ENCODE measurements around the gene THSD4. TPM values are rescaled to one million over a fixed set of nuclear protein-coding genes. Genes with fewer than 3 reads are reported as not detected.

Gene THSD4
- total RNA-seq, 1 experiment from 2014 or later, result 0.29 TPM

DNA sequence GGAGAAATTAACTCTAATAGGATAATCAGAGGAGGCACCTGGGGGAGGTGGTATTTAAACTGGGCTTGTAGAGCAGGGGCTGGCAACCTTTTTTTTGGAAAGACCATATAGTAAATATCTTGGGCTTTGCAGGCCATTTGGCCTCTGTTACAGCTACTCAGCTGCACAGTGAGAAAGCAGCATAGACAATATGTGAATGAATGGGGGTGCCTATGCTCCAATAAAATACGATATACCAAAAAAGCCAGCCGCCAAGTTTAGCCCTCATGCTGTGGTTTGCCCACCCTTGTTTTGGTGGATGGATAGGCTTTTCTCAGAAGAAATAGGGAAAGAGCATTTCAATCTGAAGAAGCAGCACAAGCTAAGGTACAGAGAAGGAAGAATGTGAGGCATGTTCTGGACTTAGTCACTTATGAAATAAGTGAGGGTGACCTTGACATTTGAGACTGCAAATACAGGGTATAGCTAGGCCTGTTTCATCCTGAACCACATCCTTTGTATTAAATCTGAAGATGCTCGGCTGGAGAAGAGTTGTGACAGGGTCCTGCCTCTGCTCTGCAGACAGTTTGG lies 564.0 kb downstream of the THSD4 start:
- TF ChIP-seq, protein P1, sequence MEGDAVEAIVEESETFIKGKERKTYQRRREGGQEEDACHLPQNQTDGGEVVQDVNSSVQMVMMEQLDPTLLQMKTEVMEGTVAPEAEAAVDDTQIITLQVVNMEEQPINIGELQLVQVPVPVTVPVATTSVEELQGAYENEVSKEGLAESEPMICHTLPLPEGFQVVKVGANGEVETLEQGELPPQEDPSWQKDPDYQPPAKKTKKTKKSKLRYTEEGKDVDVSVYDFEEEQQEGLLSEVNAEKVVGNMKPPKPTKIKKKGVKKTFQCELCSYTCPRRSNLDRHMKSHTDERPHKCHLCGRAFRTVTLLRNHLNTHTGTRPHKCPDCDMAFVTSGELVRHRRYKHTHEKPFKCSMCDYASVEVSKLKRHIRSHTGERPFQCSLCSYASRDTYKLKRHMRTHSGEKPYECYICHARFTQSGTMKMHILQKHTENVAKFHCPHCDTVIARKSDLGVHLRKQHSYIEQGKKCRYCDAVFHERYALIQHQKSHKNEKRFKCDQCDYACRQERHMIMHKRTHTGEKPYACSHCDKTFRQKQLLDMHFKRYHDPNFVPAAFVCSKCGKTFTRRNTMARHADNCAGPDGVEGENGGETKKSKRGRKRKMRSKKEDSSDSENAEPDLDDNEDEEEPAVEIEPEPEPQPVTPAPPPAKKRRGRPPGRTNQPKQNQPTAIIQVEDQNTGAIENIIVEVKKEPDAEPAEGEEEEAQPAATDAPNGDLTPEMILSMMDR (IDR thresholded peaks at IDR 0.05; ENCODE audit: insufficient read depth in 1 of 2, low read depth in 1 of 2, low read length in 1 of 2, severe bottlenecking in 1 of 2, unreplicated experiment in 1 of 2), result no peak
- POLR2A ChIA-PET, result interaction anchor here (0.6 kb wide), 1 partner anchor 65 kb away, joined by 6 read pairs; no protein-coding TSS in a partner anchor
- DNase-seq, result no peak
- H3K27me3 ChIP-seq (replicated peaks; ENCODE audit: control insufficient read depth, insufficient read depth, low read length), result no peaks in the 10 kb centered on the region
- no TSS peak for BruUV-seq (replicated peaks)
- H3K9me3 Mint-ChIP-seq (ENCODE audit: unreplicated experiment), result no peaks in the 10 kb centered on the region
- peaks cover 47% of the 10 kb centered on the region for H3K4me1 ChIP-seq
- H3K36me3 ChIP-seq (ENCODE audit: control insufficient read depth, insufficient read depth, low read length), result no peaks in the 10 kb centered on the region
- intact Hi-C loops (cut with micrococcal nuclease; ENCODE audit: unreplicated experiment), result no loop called here
- H3K4me3 ChIP-seq (ENCODE audit: low read depth, low read length), result no peak overlapping the region
- H3K9me3 ChIP-seq, result no peaks in the 10 kb centered on the region
- peak overlapping the region; percentile 36 for H3K4me3 Mint-ChIP-seq (ENCODE audit: unreplicated experiment)
- peak overlapping the region; percentile 77 for H3K27ac Mint-ChIP-seq (ENCODE audit: unreplicated experiment)
- H3K4me1 Mint-ChIP-seq (ENCODE audit: low read depth, unreplicated experiment), result peaks cover 48% of the 10 kb centered on the region
- CTCF ChIA-PET, result interaction anchor here (0.7 to 1.0 kb wide), 2 partner anchors 102 to 192 kb away, joined by 3 to 4 read pairs; no protein-coding TSS in a partner anchor
- H3K27me3 Mint-ChIP-seq (ENCODE audit: insufficient read depth, unreplicated experiment), result no peaks in the 10 kb centered on the region
- H3K36me3 Mint-ChIP-seq (ENCODE audit: insufficient read depth, unreplicated experiment), result peaks cover 4% of the 10 kb centered on the region

DNA sequence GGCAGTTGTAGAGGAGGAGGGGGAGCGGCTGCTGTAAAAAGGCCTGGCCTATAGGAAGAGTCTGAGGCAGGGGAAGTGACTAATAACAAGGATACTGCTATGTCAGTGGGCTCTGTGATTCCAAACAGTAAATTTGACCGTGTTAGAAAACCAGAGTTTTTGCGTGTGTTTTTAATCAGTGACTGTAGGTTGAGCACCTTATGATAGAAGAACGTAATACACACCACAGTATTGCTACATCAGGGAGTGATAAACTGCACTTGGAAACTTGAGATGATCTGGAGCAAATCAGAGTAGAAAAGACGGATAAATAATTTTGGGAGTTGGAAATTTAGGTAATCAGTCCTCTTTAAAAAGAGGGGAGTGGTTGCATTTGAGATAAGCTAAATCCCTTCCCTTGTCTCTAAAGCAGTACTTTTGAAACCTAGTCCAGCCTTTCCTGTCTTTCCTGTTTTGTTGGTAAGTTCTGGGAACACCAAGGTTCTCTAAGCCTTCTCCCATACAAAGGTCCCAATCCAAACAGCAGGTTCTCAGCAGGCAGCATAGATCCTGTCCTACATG lies 564.6 kb downstream of the THSD4 start:
- POLR2A ChIA-PET, result interaction anchor here (0.6 kb wide), 1 partner anchor 64 kb away, joined by 6 read pairs; no protein-coding TSS in a partner anchor
- Histone ChIP-seq H3K4me3 (ENCODE audit: low read depth, low read length) (no peak overlapping the region), H3K4me1 (peaks cover 47% of the 10 kb centered on the region), H3K9me3 (no peaks in the 10 kb centered on the region), H3K36me3 (ENCODE audit: control insufficient read depth, insufficient read depth, low read length) (no peaks in the 10 kb centered on the region), H3K27me3 (replicated peaks; ENCODE audit: control insufficient read depth, insufficient read depth, low read length) (no peaks in the 10 kb centered on the region)
- Mint-ChIP-seq H3K4me3 (ENCODE audit: unreplicated experiment) (peak overlapping the region; percentile 36), H3K36me3 (ENCODE audit: insufficient read depth, unreplicated experiment) (peaks cover 4% of the 10 kb centered on the region), H3K27ac (ENCODE audit: unreplicated experiment) (peak overlapping the region; percentile 77), H3K9me3 (ENCODE audit: unreplicated experiment) (no peaks in the 10 kb centered on the region), H3K4me1 (ENCODE audit: low read depth, unreplicated experiment) (peaks cover 46% of the 10 kb centered on the region), H3K27me3 (ENCODE audit: insufficient read depth, unreplicated experiment) (no peaks in the 10 kb centered on the region)
- intact Hi-C loops (cut with micrococcal nuclease; ENCODE audit: unreplicated experiment), result no loop called here
- CTCF ChIA-PET, result interaction anchor here (0.7 to 1.0 kb wide), 2 partner anchors 101 to 193 kb away, joined by 3 to 4 read pairs; no protein-coding TSS in a partner anchor
- TF ChIP-seq, protein P1 (IDR thresholded peaks at IDR 0.05; ENCODE audit: insufficient read depth in 1 of 2, low read depth in 1 of 2, low read length in 1 of 2, severe bottlenecking in 1 of 2, unreplicated experiment in 1 of 2), result no peak
- peak in 1 of 2 experiments; percentile 77 for DNase-seq
- no TSS peak for BruUV-seq (replicated peaks)

DNA sequence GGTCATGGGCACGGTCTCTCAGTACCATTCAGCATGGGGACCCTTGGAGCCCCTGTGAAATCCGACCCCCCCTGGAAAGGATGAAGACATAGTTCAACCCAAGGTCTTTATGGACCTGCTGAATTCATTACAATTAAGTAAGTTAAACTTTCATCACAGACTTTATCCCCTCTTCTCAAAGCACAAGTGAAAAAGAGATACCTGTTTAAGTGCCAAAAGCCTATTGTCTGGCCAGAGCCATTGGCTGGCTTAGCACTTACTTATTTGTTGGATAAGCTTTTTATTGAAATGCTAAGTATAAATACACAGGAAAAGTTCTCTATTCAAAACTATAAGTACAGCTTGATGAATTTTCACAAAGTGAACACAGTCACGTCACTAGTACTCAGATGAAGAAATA lies 566.7 kb downstream of the THSD4 start:
- H3K9me3 ChIP-seq, result no peaks in the 10 kb centered on the region

More for the DNA sequence above, 566.7 kb downstream of the THSD4 start:
- DNase-seq, result no peak
- intact Hi-C loops (cut with micrococcal nuclease; ENCODE audit: unreplicated experiment), result no loop called here
- no peaks in the 10 kb centered on the region for H3K9me3 Mint-ChIP-seq (ENCODE audit: unreplicated experiment)
- TF ChIP-seq, protein P1 (IDR thresholded peaks at IDR 0.05; ENCODE audit: insufficient read depth in 1 of 2, low read depth in 1 of 2, low read length in 1 of 2, severe bottlenecking in 1 of 2, unreplicated experiment in 1 of 2), result no peak
- no peak overlapping the region for H3K27ac Mint-ChIP-seq (ENCODE audit: unreplicated experiment)
- ChIA-PET POLR2A (no interaction called here), CTCF (no interaction called here)
- BruUV-seq (replicated peaks), result no TSS peak
- no peaks in the 10 kb centered on the region for H3K27me3 Mint-ChIP-seq (ENCODE audit: insufficient read depth, unreplicated experiment)
- no peak overlapping the region for H3K4me3 Mint-ChIP-seq (ENCODE audit: unreplicated experiment)
- H3K4me1 ChIP-seq, result peaks cover 47% of the 10 kb centered on the region
- peaks cover 42% of the 10 kb centered on the region for H3K4me1 Mint-ChIP-seq (ENCODE audit: low read depth, unreplicated experiment)
- H3K36me3 Mint-ChIP-seq (ENCODE audit: insufficient read depth, unreplicated experiment), result peaks cover 4% of the 10 kb centered on the region
- H3K4me3 ChIP-seq (ENCODE audit: low read depth, low read length), result no peak overlapping the region
- H3K27me3 ChIP-seq (replicated peaks; ENCODE audit: control insufficient read depth, insufficient read depth, low read length), result no peaks in the 10 kb centered on the region
- H3K36me3 ChIP-seq (ENCODE audit: control insufficient read depth, insufficient read depth, low read length), result no peaks in the 10 kb centered on the region
